HepG2 (cell line): ENCODE results near the gene NRG3. TPM values are rescaled to one million over a fixed set of nuclear protein-coding genes. Genes with fewer than 3 reads are reported as not detected.

Experiments used
- ATAC-seq: fragments of 200-7000 bp; cut with Tn5 transposase; 3 replicates; pipeline ENCODE4 v1.9.1; 2020; ENCODE audit warnings: mild to moderate bottlenecking, moderate library complexity
- BruUV-seq: library from RNA; stranded (reverse); fragments of 400-500 nt; replicated peaks from 2 replicates; lab custom pipeline; 2021; lab: Mats Ljungman, UMichigan
- CTCF ChIA-PET: fragments of 300-600 bp; formaldehyde crosslinking; extraction: SDS; loops from one replicate; lab custom pipeline; 2021; ENCODE audit warnings: low total read pairs, inconsistent platforms, low intra/inter-chr PET ratio; lab: Yijun Ruan, JAX
- POLR2A ChIA-PET: fragments of 350-600 bp; sonication (Branson Sonifier 250); formaldehyde crosslinking; loops from one replicate; lab custom pipeline; 2020; ENCODE audit warnings: antibody characterized with exemption, inconsistent platforms; lab: Yijun Ruan, JAX
- DNase-seq: peaks from one replicate; pipeline ENCODE4 v3.0.0-alpha.2; 2015; ENCODE audit warnings: low spot score
- FAIRE-seq: peaks from 3 replicates; lab custom pipeline; 2011; peaks lifted over from hg19 to GRCh38; lab: Jason Lieb, UNC
- H2AFZ ChIP-seq: one replicate; pipeline ENCODE4 v1.6.1; 2011; ENCODE audit warnings: low read length, inconsistent platforms
- H3K27ac ChIP-seq: fragments of 300-600 bp; 3 replicates; pipeline ENCODE4 v1.8.0; 2011; ENCODE audit warnings: mixed run types, mild to moderate bottlenecking, mixed read lengths, low read length, inconsistent platforms; ENCODE audit not compliant: insufficient read depth; ENCODE audit errors: extremely low read length
- H3K27me3 ChIP-seq, 2 experiments: fragments of 200-600 bp in 1 of 2; 2 replicates in 1 of 2; 3 replicates in 1 of 2; pipeline versions ENCODE4 v1.6.0 to v1.8.0; 2011; ENCODE audit warnings: low read length in 2 of 2, mild to moderate bottlenecking in 2 of 2, moderate library complexity in 2 of 2, inconsistent platforms in 1 of 2; ENCODE audit not compliant: insufficient read depth in 2 of 2, control insufficient read depth in 1 of 2
- H3K36me3 ChIP-seq, 2 experiments: fragments of 200-600 bp in 1 of 2; replicated peaks in 1 of 2; 2 replicates in 1 of 2; 3 replicates in 1 of 2; pipeline versions ENCODE4 v1.5.1 to v1.8.0; 2011; ENCODE audit warnings: low read length in 2 of 2, inconsistent platforms in 1 of 2; ENCODE audit not compliant: insufficient read depth in 2 of 2, control insufficient read depth in 1 of 2
- H3K4me1 ChIP-seq: 2 replicates; pipeline ENCODE4 v1.5.1; 2012; ENCODE audit warnings: low read length, inconsistent platforms; ENCODE audit not compliant: insufficient read depth
- H3K4me2 ChIP-seq: 2 replicates; pipeline ENCODE4 v1.6.0; 2011; ENCODE audit warnings: low read depth, low read length, inconsistent platforms
- H3K4me3 ChIP-seq, 3 experiments: fragments of 200-600 bp in 1 of 3; sonication (generic), shearing (Covaris generic) in 1 of 3; replicated peaks in 1 of 3; 2 replicates each; pipeline ENCODE4 v1.5.1; 2011 to 2016; ENCODE audit warnings: low read length in 3 of 3, inconsistent platforms in 2 of 3, low read depth in 2 of 3, mild to moderate bottlenecking in 2 of 3, control low read depth in 1 of 3, mixed read lengths in 1 of 3; ENCODE audit not compliant: insufficient read depth in 1 of 3
- H3K79me2 ChIP-seq: one replicate; pipeline ENCODE4 v1.6.1; 2011; ENCODE audit warnings: low read length, inconsistent platforms; ENCODE audit not compliant: insufficient read depth
- H3K9ac ChIP-seq: 2 replicates; pipeline ENCODE4 v1.6.0; 2011; ENCODE audit warnings: mild to moderate bottlenecking, low read depth, low read length, inconsistent platforms; ENCODE audit not compliant: insufficient read depth
- H3K9me3 ChIP-seq: 2 replicates; pipeline ENCODE4 v1.5.1; 2012; ENCODE audit warnings: mild to moderate bottlenecking, low read length
- H4K20me1 ChIP-seq: 2 replicates; pipeline ENCODE4 v1.6.0; 2011; ENCODE audit warnings: inconsistent platforms, mild to moderate bottlenecking, low read length, moderate library complexity; ENCODE audit not compliant: insufficient read depth
- ATF1 ChIP-seq: IDR thresholded peaks from 2 replicates; pipeline ENCODE4 v1.6.1; 2016; ENCODE audit warnings: mild to moderate bottlenecking, control low read depth
- ATM ChIP-seq: fragments of 450-650 bp; IDR thresholded peaks from 2 replicates; pipeline ENCODE4 v1.7.1; 2017; ENCODE audit warnings: mild to moderate bottlenecking, borderline replicate concordance
- BCL6 ChIP-seq: IDR thresholded peaks from 2 replicates; pipeline ENCODE4 v1.6.1; 2016; ENCODE audit warnings: missing genetic modification reagents, missing compliant biosample characterization
- CAMTA2 ChIP-seq: sonication (generic); formaldehyde crosslinking; IDR thresholded peaks from 2 replicates; pipeline ENCODE4 v1.4.0; 2020; ENCODE audit warnings: mild to moderate bottlenecking, missing genetic modification reagents, borderline replicate concordance
- CHD2 ChIP-seq: IDR thresholded peaks from 2 replicates; pipeline ENCODE4 v1.6.1; 2011; ENCODE audit warnings: low read depth, low read length, improper control_type of control experiment
- ELF4 ChIP-seq: sonication (generic); formaldehyde crosslinking; IDR thresholded peaks from 2 replicates; pipeline ENCODE4 v1.5.0; 2020; ENCODE audit warnings: missing genetic modification reagents, mild to moderate bottlenecking, moderate library complexity, borderline replicate concordance
- IRX3 ChIP-seq: sonication (generic); formaldehyde crosslinking; IDR thresholded peaks from 2 replicates; pipeline ENCODE4 v1.8.1; 2023; ENCODE audit warnings: mild to moderate bottlenecking, low read depth, missing genetic modification reagents, borderline replicate concordance
- SMC3 ChIP-seq: IDR thresholded peaks from 2 replicates; pipeline ENCODE4 v1.6.1; 2011; ENCODE audit warnings: low read length, improper control_type of control experiment
- ZBTB7B ChIP-seq: sonication (generic); formaldehyde crosslinking; IDR thresholded peaks from 2 replicates; pipeline ENCODE4 v1.4.0; 2020; ENCODE audit warnings: missing genetic modification reagents
- ZNF264 ChIP-seq: sonication (generic); formaldehyde crosslinking; IDR thresholded peaks from 2 replicates; pipeline ENCODE4 v1.4.0; 2020; ENCODE audit warnings: missing genetic modification reagents
- ZNF598 ChIP-seq: sonication (generic); formaldehyde crosslinking; IDR thresholded peaks from 2 replicates; pipeline ENCODE4 v1.5.1; 2020; ENCODE audit warnings: mild to moderate bottlenecking, missing genetic modification reagents, borderline replicate concordance
- WGBS: methylation state at CpG from one replicate; pipeline ENCODE4 v1.1.6; 2017; ENCODE audit warnings: low lambda C conversion rate; 5-methylcytosine and 5-hydroxymethylcytosine counted together
- in situ Hi-C: cut with HindIII; loops from 2 replicates; pipeline ENCODE4 v1.10.0; 2017; ENCODE audit warnings: low pct_unique_long_range_greater_than_20kb; ENCODE audit not compliant: extremely low pct_ligation_motif_present
- intact Hi-C: fragments of 100-400 bp; cut with micrococcal nuclease; formaldehyde crosslinking; loops from one replicate; pipeline ENCODE4 v1.10.0; 2022; ENCODE audit not compliant: unreplicated experiment
- polyA plus RNA-seq, 8 experiments: library from polyadenylated mRNA; depleted of rRNA in 3 of 8; stranded (reverse) in 7 of 8; unstranded in 1 of 8; fragments of >200 nt; fragmentation: Illumina TruSeq in 4 of 8; extraction: Trizol in 4 of 8; gene quantifications; 2 replicates each; pipeline versions ENCODE4 v1.2.1 to v1.2.3, GENCODE V29; 2011 to 2016; ENCODE audit warnings: low read depth in 4 of 8, missing spikeins in 1 of 8, mixed read lengths in 1 of 8; ENCODE audit not compliant: insufficient read depth in 1 of 8
- total RNA-seq, 5 experiments: library from RNA; depleted of rRNA; stranded (reverse); fragments of >200 nt; fragmentation: Illumina TruSeq; extraction: Trizol; gene quantifications; 2 replicates each; pipeline ENCODE4 v1.2.3, GENCODE V29; 2016; ENCODE audit warnings: low read depth in 1 of 5
- TF ChIP-seq, protein P1 (sequence below): sonication (generic); formaldehyde crosslinking; conservative IDR thresholded peaks from 2 replicates; pipeline ENCODE4 v1.8.1; 2023; ENCODE audit warnings: missing genetic modification reagents
- TF ChIP-seq, protein P2 (sequence below): sonication (generic); formaldehyde crosslinking; IDR thresholded peaks from 2 replicates; pipeline ENCODE4 v1.4.0; 2020; ENCODE audit warnings: mild to moderate bottlenecking, missing genetic modification reagents
- TF ChIP-seq, protein P3 (sequence below), 2 experiments: IDR thresholded peaks; 2 replicates each; pipeline ENCODE4 v1.6.1; 2011 to 2012; ENCODE audit warnings: low read length in 2 of 2, borderline replicate concordance in 1 of 2, low read depth in 1 of 2, mild to moderate bottlenecking in 1 of 2, moderate library complexity in 1 of 2

NRG3 gene
- total and polyA plus RNA-seq, 2 of the 13 experiments (the other 11 are each of a cell fraction or from before 2014, with no cell fraction given): not detected

DNA sequence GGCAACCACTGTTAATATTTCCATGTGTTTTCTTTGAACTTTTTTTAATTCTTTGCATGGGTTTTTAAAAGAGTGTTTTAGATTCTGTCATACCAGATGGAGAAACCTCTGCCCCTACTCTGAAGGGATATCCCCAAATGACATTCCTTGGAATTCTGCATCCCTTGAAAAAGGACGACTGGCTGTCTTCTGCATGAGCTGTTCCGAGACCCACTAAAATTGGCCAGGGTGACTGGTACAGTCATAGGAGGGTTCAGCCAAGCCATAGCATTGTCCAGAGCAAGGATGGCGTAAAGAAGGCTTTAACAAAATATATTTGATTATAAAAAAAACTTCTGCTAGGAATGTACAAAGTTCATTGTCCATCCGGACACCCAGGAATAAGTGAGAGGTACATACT, 952.9 kb downstream of the NRG3 start:
- in situ Hi-C loops (no loop called here), intact Hi-C loops (no loop called here)
- H4K20me1 ChIP-seq: no peaks in the 10 kb centered on the region
- BruUV-seq: no TSS peak
- DNase-seq: no peak
- no peaks in the 10 kb centered on the region for H3K27me3 ChIP-seq
- H3K4me3 ChIP-seq: no peak overlapping the region
- H3K9ac ChIP-seq: no peak overlapping the region
- TF ChIP-seq ATF1: no peak
- TF ChIP-seq, protein P1, sequence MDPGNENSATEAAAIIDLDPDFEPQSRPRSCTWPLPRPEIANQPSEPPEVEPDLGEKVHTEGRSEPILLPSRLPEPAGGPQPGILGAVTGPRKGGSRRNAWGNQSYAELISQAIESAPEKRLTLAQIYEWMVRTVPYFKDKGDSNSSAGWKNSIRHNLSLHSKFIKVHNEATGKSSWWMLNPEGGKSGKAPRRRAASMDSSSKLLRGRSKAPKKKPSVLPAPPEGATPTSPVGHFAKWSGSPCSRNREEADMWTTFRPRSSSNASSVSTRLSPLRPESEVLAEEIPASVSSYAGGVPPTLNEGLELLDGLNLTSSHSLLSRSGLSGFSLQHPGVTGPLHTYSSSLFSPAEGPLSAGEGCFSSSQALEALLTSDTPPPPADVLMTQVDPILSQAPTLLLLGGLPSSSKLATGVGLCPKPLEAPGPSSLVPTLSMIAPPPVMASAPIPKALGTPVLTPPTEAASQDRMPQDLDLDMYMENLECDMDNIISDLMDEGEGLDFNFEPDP (CRISPR knock-in tag): no peak
- TF ChIP-seq SMC3: no peak
- no peak for TF ChIP-seq CAMTA2 (CRISPR knock-in tag)
- TF ChIP-seq ATM: no peak
- no peak for TF ChIP-seq ELF4 (CRISPR knock-in tag)
- no peak overlapping the region for H2AFZ ChIP-seq
- no peaks in the 10 kb centered on the region for H3K79me2 ChIP-seq
- WGBS: 13% methylated on average over 4 of the region's 4 CpGs
- no peak for ATAC-seq
- H3K4me2 ChIP-seq: no peak overlapping the region
- CTCF ChIA-PET: no interaction called here
- no peaks in the 10 kb centered on the region for H3K36me3 ChIP-seq
- no peak for FAIRE-seq
- no peaks in the 10 kb centered on the region for H3K4me1 ChIP-seq
- no peak overlapping the region for H3K27ac ChIP-seq
- peaks cover 35% of the 10 kb centered on the region for H3K9me3 ChIP-seq
- POLR2A ChIA-PET: no interaction called here

DNA sequence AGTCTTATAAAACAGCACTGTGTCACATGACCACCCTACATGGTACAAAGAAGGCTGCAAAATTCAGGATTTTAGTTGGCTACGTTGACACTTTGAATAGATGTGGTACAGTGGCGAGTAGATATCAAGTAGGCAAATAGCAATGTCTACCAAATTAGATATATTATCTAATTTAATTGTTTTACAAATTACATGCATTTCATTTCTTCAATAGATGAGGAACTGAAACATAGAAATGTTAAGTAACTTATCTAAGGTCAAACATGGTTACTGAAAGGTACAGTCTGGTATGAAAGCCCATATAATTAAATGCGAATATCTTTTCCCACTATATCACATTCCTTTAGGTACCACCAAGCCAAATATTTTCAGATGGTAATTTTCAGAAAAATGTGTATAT, 972.2 kb downstream of the NRG3 start:
- no peak for ATAC-seq
- no peaks in the 10 kb centered on the region for H3K27me3 ChIP-seq
- H3K79me2 ChIP-seq: no peaks in the 10 kb centered on the region
- H3K4me3 ChIP-seq: no peak overlapping the region
- no peak for DNase-seq
- BruUV-seq: no TSS peak
- ChIA-PET CTCF (no interaction called here), POLR2A (no interaction called here)
- no peak overlapping the region for H3K4me2 ChIP-seq
- FAIRE-seq: no peak
- in situ Hi-C loops: no loop called here
- 14% methylated on average over 3 of the region's 3 CpGs for WGBS
- H3K9ac ChIP-seq: no peak overlapping the region
- intact Hi-C loops: no loop called here
- H3K4me1 ChIP-seq: no peaks in the 10 kb centered on the region
- H3K27ac ChIP-seq: no peak overlapping the region
- H3K36me3 ChIP-seq: no peaks in the 10 kb centered on the region
- H3K9me3 ChIP-seq: peaks cover 79% of the 10 kb centered on the region
- H4K20me1 ChIP-seq: no peaks in the 10 kb centered on the region
- no peak overlapping the region for H2AFZ ChIP-seq
- TF ChIP-seq, protein P2, sequence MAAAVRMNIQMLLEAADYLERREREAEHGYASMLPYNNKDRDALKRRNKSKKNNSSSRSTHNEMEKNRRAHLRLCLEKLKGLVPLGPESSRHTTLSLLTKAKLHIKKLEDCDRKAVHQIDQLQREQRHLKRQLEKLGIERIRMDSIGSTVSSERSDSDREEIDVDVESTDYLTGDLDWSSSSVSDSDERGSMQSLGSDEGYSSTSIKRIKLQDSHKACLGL (CRISPR knock-in tag): no peak
- TF ChIP-seq IRX3 (CRISPR knock-in tag): no peak
- no peak for TF ChIP-seq ZBTB7B
- TF ChIP-seq, protein P3, sequence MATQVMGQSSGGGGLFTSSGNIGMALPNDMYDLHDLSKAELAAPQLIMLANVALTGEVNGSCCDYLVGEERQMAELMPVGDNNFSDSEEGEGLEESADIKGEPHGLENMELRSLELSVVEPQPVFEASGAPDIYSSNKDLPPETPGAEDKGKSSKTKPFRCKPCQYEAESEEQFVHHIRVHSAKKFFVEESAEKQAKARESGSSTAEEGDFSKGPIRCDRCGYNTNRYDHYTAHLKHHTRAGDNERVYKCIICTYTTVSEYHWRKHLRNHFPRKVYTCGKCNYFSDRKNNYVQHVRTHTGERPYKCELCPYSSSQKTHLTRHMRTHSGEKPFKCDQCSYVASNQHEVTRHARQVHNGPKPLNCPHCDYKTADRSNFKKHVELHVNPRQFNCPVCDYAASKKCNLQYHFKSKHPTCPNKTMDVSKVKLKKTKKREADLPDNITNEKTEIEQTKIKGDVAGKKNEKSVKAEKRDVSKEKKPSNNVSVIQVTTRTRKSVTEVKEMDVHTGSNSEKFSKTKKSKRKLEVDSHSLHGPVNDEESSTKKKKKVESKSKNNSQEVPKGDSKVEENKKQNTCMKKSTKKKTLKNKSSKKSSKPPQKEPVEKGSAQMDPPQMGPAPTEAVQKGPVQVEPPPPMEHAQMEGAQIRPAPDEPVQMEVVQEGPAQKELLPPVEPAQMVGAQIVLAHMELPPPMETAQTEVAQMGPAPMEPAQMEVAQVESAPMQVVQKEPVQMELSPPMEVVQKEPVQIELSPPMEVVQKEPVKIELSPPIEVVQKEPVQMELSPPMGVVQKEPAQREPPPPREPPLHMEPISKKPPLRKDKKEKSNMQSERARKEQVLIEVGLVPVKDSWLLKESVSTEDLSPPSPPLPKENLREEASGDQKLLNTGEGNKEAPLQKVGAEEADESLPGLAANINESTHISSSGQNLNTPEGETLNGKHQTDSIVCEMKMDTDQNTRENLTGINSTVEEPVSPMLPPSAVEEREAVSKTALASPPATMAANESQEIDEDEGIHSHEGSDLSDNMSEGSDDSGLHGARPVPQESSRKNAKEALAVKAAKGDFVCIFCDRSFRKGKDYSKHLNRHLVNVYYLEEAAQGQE (IDR thresholded peaks at IDR 0.05; ENCODE audit: borderline replicate concordance in 1 of 2, low read depth in 1 of 2, low read length in 2 of 2): no peak
- no peak for TF ChIP-seq CHD2
- no peak for TF ChIP-seq ZNF598 (CRISPR knock-in tag)
- no peak for TF ChIP-seq BCL6 (CRISPR knock-in tag)
- no peak for TF ChIP-seq ZNF264 (CRISPR knock-in tag)
